HG02759 (cell line): Measurements from ENCODE around the gene DDX52.
"Not testable (repeated sequence)": the region's sequence is repeated elsewhere in the genome, so short reads cannot be mapped to it uniquely, and the experiment has no call there.

Experiments used
- ATAC-seq: cut with Tn5 transposase; IDR thresholded peaks from one replicate; pipeline ENCODE4 v1.9.1; 2021; ENCODE audit warnings: mild to moderate bottlenecking, moderate library complexity; ENCODE audit not compliant: unreplicated experiment

Gene DDX52

GRCh38 chr17:37651849-37652248 lies 8.6 kb upstream of the DDX52 start:
- ATAC-seq: no peak

GRCh38 chr17:37650419-37651003 lies 7.3 kb upstream of the DDX52 start:
- ATAC-seq: no peak

GRCh38 chr17:37648555-37648954 lies 5.3 kb upstream of the DDX52 start:
- no peak for ATAC-seq

- ATAC-seq: no peak
Observed at GRCh38 chr17:37647856-37648255, 4.6 kb upstream of the DDX52 start.

GRCh38 chr17:37643869-37644268 lies 623 bp upstream of the DDX52 start:
- no peak for ATAC-seq

GRCh38 chr17:37642681-37643080 lies 565 bp downstream of the DDX52 start:
- ATAC-seq: no peak

GRCh38 chr17:37640015-37640414 lies 3.2 kb downstream of the DDX52 start:
- ATAC-seq: no peak

GRCh38 chr17:37637956-37638355 lies 5.3 kb downstream of the DDX52 start:
- ATAC-seq: no peak

GRCh38 chr17:37616430-37616829 lies 26.8 kb downstream of the DDX52 start:
- ATAC-seq: not testable (repeated sequence)

- ATAC-seq: no peak
Observed at GRCh38 chr17:37614823-37615222, 28.4 kb downstream of the DDX52 start.

- no peak for ATAC-seq
Observed at GRCh38 chr17:37614391-37614790, 28.9 kb downstream of the DDX52 start.

- no peak for ATAC-seq
Observed at GRCh38 chr17:37610971-37611370, 32.3 kb downstream of the DDX52 start.

- ATAC-seq: not testable (repeated sequence)
Observed at GRCh38 chr17:37610041-37610420, 33.2 kb downstream of the DDX52 start.

GRCh38 chr17:37609170-37610040 lies 33.8 kb downstream of the DDX52 start, which contains the start of gene SYNRG:
Gene SYNRG, minus strand, starts transcription at chr17:37609418. Its CDS starts 63 bp downstream, at chr17:37609355.
- ATAC-seq: peak; percentile 93

GRCh38 chr17:37608351-37609169 lies 34.7 kb downstream of the DDX52 start:
- peak; percentile 23 for ATAC-seq

- no peak for ATAC-seq
Observed at GRCh38 chr17:37607637-37608331, 35.5 kb downstream of the DDX52 start.

GRCh38 chr17:37605813-37606505 lies 37.3 kb downstream of the DDX52 start:
- ATAC-seq: no peak

- ATAC-seq: no peak
Observed at GRCh38 chr17:37605081-37605480, 38.2 kb downstream of the DDX52 start.

GRCh38 chr17:37604556-37604955 lies 38.7 kb downstream of the DDX52 start:
- no peak for ATAC-seq

- ATAC-seq: no peak
Observed at GRCh38 chr17:37598145-37598544, 45.1 kb downstream of the DDX52 start.
